NCI-H524 treated with DMSO at 0.1 percent for 48 hours (cell line): ENCODE results near the gene ARHGAP42.

Source experiments
- DNase-seq: peaks from one replicate; lab custom pipeline; 2025; lab: John Stamatoyannopoulos, UW

The ARHGAP42 gene

DNA sequence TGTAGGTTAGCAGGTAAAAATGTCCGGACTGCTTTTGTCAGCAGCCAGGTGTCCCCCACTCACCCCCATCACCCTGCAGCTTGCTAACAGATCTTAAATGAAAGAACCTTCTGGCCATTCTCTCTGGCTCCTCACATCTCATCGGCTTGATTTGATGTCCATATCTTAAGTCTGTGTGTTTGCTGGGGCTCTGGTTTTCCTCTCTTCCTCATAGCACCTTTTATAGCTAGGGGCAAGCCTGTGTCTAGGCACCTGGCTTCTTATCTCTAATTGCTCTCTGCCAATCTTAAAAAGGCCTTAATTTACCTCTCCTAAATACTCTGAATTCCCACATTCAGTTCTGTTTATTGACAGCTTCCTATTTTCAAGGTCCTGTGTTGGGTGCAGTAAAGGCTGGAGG lies 72.0 kb downstream of the ARHGAP42 start:
- no peak for DNase-seq

DNA sequence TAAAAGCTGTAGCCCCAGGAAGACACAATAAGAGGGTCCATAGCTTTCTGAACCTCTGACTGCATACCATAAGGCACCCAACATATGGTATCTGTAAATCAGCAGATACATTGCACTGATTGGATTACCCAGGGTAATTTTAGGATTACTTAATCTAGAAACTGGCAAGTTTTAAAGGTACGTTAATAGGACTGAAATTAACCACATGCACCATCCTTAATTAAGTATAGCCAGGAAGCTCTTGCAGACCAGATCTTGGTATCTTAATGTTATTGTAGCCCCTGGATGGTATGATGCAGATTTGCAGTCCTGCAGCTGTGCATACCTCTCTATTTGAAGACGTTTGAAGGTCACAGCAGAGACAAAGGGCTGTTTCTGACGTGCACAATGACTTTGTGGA lies 72.8 kb downstream of the ARHGAP42 start:
- peak; percentile 66 for DNase-seq

DNA sequence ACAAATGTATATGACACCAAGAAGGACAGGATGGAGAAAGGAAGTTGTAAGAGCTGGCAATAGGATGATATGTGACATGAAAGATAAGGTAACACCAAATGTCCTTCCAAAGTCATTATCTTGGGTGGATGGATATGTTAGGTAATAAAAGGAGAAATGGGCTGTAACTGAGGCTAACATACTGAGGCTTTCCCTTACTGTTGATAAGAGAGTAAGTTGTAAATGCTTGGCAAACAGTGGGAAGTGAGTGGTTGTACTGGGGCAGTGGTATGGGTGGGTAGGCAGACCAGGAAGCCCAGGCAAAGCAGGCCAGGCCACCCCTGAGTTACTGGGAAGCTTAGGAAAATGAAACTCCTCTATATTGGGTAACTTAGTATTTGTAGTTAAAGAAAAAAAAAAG lies 73.7 kb downstream of the ARHGAP42 start:
- DNase-seq = no peak

DNA sequence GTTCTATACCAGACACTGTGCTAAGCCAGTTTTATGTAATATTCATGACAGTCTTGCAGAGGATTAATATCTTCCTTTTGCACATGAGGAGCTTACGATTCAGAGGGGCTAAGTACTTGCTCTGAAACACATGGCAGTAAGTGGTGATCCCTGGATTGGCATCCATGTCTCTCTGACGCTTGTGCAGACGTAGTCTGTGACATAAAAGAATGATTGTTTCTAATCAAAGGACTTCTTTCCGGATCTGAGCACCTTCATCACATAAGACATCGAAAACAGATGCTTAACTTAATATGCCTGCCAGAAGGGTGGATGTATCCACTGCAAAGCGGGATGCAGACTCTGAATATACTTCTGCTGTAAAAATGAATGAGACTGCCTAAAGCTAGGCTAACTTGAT lies 74.8 kb downstream of the ARHGAP42 start:
- DNase-seq = peak; percentile 63

DNA sequence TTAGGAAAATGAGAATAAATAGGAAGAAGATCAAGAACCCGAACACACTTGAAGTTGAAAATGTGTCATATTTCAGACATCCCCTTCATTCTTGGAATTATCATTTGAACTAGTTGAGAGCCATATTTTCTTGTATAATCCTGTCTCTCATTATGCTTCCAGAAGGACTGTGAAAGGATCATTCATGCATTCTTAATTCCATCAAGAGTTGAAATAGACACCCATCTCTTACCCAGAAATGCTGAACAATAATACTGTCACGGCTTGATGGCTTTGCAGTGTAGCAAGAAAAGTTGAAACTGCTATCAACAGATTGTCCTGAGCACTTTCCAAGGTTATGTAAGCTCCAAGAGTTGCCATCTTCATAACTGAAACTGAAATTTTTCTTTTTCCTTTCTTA lies 79.7 kb downstream of the ARHGAP42 start:
- peak; percentile 84 for DNase-seq

DNA sequence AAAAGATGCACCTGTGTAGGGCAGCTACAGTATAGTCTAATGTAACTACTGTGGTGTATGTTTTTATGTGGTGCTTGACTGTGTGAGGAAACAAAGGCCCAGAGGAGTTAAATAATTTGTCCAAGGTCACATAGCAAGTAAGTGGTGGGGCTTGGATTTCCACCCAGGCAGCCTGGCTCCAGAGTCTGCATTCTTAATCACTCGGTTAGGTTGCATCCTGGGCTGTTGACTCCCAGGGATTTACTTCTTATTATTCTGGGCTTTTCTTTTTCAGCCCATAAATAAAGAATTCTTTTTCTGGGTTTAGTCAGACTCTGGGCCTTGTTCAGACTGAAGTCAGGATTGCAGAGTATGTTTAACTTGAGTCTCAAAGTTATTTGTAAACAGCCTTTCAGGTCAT lies 82.1 kb downstream of the ARHGAP42 start:
- no peak for DNase-seq

DNA sequence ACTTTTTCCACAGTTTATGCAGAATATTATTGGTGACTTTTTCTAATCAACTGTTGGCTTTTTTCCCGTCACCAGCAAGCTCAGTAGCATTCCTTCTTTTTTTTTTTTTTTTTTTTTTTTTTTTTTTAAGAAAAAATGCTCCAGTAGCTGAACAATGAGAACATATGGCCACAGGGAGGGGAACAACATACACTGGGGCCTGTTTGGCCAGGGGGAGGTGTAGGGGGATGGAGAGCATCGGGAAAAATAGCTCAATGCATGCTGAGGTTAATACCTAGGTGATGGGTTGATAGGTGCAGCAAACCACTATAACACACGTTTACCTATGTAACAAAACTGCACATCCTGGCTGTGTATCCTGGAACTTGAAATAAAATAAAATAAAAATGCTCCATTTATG lies 82.5 kb downstream of the ARHGAP42 start:
- DNase-seq = no peak

DNA sequence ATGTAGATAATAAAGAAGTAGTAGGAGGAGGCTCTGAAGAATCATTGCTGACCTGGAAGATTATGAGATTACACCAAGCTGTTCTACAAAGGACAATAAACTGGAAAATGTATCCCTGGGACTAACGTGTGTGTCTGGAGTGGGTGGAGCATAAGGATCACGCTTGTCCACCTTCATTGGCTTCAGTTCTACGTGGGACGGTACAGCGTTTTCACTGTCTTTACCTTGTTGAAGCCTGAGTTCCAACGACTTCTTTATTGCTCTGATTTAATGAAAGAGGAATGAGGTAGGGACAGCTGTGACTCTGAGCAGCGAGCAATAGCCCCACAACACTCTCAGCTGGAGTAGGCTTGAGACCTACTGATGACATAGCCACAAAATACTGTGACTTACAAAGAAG lies 87.0 kb downstream of the ARHGAP42 start:
- no peak for DNase-seq

DNA sequence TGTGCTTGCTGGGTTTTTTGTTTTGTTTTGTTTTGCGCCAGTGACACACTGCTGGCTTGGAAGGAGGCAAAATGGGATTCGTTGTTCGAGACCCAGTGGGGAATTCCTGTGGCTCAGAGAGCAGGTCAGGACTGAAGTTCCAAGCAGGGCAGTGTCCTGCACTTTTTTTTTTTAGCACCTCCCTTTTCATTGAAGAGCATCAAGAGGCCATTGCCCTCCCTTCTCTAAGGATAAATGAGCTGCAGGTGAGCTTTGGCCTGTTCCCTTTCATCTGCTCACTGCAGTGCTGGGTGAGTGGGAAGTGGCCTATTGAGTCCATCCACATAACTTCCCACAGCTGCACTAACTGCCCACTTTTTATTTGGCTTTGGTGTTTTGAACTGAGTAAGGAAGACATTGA lies 87.8 kb downstream of the ARHGAP42 start:
- DNase-seq = no peak

DNA sequence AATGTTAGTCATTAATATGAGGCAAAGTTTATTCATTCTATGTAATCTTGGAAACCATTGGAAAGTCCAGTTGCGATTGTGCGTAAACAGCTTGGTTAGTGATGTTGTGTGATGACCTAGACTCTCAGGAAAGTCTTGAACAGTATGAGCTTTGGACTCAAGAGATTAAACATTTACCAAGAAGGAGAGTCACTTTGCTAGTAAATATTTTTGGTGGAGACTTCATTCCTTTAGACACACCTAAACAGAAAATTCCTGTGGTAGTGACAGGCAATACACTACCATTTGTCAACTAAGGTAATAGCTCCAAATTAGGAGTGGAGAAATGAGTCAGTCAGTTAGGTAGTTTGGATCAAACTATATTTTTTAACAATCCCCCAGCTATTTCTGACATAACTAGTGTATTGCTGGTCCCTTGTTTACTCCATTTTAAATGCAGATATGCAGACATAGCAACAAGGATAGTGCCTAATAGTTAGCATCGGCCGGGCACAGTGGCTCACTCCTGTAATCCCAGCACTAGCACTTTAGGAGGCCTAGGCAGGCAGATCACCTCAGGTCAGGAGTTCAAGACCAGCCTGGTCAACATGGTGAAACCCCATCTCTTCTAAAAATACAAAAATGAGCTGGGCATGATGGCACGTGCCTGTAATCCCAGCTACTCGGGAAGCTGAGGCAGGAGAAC lies 89.3 kb downstream of the ARHGAP42 start:
- DNase-seq = no peak

DNA sequence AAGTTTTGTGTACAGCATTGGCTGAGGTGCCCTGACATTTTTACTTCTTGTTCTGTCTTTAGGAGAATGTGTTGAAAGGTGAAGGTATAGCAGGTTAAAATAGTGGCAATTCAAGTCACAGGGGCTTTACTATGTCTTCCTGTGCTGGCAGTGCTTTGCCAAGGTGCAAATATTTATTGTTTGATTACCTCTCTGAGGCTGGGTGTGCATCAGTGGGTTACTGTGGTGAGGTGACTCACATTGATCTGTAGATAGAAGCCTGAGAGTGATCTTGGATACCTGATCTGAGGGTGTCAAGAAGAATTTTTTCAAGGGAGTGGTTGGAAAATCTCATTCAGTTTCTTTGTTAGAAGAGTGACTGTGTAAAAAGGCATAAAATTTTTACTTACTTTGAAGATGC lies 90.0 kb downstream of the ARHGAP42 start:
- DNase-seq = no peak

DNA sequence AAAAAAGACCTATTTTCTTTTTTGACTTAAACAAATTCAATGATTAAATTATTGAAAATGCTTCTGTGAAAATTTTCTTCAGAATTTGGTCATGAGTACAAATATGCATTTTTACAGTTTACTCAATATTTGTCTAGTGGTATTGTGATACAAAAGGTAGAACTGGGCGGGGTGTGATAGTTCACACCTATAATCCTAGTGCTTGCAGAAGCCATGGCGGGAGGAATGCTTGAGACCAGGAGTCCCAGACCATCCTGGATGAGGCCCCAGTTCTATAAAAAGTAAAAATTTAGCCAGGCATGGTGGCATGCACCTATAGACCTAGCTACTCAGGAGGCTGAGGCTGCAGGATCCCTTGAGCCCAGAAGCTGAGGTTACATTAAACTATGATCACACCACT lies 90.6 kb downstream of the ARHGAP42 start:
- no peak for DNase-seq

DNA sequence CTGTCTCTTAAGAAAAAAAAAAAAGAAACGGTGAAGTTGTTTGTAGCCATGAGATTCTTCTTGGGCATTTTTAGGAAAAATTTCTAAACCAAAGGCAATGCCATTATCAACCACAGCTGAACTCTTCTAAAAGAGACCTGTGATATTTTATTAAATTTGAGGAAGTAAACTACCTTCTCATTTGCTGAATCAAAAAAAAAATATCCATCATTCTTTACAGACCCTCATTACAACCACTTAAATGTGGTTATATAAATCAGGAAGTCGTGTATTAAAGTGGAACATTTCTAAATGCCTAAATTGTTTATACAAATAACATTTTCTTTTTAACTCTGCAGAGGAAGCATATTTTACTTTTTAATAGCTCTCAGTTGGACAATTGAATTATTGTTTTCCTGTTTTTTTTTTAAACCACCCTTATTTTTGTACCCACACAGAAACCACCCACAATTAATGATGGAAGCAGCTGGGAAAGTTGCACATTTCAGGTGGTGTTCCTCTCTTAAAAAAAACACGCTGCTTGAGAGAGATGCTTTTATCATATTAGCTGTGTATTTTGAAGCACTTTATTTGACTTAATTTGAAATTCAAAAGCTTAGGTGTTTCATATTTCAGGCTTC lies 91.2 kb downstream of the ARHGAP42 start:
- no peak for DNase-seq

DNA sequence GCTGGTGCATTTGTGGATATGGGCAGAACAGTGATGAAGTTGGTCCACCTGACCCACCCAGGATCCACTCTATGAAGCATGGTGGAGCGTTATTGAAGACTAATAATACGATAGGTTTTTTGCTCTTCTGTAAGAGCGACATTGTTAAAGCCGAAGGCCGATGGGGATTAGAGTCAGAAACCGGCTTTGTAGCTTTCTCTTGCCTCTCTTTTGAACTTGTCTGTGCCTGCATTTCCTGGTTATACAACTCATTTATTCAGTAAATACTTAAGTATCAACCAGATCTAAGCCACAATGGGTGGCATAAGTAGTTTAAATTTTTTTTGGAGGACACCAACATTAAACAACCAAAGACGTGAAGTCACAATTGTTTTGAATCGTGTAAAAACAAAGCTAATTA lies 93.4 kb downstream of the ARHGAP42 start:
- no peak for DNase-seq

DNA sequence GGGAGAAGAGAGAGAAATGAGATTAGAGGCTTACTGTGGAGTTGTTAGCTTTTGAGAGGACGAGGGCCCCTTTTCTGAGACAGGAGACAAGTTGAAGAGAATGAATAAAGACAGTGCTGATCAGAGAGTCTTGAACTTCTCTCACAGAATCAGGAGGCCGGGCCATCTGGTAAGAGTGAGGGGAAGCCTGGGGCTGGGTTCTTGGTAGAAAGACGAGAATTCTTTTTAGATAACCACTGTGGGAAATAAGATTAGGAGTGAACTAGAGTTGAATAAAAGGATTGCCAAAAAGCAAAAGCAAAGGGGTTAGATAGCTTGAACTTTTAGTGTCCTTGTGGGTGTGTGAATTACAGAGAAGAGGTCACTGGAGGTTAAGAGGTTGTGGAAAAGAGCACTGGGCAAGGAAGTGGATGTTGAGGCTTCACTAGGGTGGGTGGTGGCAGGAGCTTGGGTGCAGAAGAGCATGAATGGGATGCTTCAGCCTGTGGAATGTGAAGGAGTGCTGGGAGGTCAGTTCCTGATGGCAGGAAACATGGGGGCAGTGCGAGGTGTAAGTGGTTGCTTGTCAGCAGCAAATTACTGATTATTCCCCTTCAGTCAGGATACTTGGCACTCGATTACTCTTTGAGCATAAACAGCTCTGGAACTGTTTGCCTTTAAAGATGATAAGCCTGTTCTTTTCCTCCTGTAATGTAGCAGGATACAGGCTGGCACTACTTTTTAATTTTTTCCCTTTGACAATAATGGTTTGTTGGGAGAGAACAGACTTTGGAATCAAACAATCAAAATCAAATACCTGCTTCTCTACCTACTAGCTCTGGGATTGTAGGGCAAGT lies 98.3 kb downstream of the ARHGAP42 start:
- DNase-seq = no peak

DNA sequence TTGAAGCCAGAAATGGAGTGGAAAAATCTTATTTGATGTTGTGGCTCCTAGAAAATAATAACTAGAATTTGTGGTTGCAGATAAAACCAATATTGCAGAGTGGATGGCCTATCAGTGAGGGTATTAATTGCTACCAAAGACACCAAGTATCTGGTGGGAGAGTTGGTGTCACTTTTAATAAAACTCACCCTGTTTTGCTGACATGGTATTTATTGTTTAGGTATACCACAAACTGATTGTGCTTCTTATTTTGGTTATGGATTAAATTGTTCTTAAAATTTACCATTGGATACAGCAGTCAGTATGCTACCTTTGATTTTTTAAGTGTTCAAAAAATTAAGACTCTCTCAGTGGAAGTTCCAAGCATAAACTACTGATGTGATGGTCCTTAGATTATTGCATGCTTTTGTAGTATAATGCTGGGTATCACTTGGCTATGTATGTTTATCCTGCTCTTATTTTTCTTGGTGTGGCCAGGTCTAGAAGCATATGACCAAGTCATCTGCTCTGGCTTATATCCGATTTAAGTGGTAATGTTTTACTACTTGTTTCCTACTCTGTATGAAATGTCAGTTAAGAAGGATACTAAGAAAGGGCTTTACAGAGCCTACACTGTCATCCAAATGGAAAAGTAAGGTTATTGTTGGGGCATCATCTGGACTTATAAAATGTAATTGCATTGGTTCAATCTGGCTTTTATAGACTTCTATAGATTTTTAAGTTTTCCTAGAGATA lies 101.6 kb downstream of the ARHGAP42 start:
- no peak for DNase-seq

DNA sequence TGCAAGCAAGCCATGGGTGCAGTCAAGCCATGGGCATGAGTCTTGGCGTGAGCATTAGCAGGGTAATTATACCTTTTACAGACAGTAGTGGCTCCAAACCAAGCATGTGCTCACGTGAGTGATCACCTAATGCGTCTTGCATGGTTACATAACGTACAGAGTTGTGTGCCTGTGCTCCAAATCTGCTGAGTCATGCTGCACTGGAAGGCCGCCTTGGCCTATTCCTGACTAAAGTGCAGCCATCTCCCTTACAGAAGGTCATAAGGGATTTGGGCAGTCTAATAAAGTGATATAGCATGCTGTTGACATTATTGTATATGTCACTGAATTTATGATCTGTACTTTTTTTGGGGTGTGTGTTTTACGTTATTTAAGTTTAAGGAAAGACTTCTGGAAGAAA lies 102.4 kb downstream of the ARHGAP42 start:
- no peak for DNase-seq

DNA sequence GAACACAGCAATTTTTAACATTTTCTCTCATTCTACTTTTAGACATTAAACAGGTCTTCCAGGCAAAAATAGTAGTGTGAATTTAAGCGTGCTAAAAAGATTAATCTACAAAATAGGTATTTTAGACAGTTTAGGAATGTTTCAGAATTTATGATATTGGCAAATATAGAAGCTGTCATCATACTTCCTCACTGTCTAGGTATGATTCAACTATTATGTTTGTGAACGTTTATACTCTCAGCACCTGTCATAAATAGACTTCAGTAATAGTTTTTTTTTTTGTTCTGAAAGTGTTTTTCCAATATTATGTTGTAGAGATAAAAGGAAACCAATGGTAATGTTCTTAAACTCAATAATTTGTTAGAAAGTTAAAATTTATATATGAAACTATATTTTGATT lies 103.0 kb downstream of the ARHGAP42 start:
- no peak for DNase-seq

DNA sequence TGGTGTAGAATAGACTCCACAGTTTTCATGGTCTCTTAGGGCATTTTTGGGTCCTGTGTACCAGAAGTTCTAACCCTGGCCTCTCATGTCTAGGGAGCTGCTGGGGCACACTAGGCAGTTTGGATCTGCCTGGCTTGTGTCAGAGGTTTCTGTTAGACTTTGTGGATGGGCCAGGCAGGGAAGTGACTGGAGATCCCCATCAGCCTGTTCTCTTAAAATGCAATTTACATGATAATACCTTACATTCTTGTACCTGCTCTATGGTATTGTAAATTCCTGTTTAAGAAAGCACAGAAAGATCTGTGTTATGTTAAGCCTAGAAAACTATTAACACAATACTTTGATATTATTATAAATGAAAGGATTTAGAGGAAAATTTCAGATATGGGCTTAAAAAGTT lies 104.0 kb downstream of the ARHGAP42 start:
- no peak for DNase-seq

DNA sequence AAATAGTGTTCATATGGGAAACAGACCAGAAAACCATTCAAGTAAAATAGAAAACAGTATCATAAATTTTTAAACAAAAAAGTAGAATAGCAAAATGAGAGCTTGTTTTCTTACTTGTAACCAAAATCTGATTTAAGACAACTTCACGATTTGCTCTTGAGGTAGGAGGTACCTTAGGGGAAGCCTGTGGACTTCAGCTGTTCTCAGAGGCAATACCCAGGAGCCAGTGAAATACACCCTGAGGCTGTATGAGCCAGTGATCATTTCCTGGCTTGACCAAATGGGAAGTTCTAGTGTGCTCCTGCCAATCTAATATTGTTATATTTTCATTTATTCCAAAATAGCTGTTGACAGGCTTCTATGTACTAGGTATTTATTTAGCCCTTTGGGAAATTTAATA lies 104.8 kb downstream of the ARHGAP42 start:
- DNase-seq = no peak

DNA sequence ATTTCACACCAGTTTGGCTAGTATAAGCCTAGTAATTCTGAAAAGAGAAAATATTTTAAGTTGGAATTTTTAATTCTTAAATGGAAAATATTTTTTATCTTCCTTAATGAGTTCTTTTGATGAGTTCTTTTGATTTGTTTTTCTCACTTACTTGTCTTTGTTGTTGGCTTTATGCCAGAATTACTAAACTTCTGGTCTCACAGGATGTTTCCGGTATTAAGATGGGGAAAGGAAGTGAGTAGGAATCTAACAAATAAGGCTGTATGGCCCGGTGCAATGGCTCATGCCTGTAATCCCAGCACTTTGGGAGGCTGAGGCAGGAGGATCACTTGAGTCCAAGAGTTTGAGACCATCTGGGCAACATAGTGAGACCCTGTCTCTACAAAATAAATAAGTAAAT lies 106.4 kb downstream of the ARHGAP42 start:
- no peak for DNase-seq

DNA sequence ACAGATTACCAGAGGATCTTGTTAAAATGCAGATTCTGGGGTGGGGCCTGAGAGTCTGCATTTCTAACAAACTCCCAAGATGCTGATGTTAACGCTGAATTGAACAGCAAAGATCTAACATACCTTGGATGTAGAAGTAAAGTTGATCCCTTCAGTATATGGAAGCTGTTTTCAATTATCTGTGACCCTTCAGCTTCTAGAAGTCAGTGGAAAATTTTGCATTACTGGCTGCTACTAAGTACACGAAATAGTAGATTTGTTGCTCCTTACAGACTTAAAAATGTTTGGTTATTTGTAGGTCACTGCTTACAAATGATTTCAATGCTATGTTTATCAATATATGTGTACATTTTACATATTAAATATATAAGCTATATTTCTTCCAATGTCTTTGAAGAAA lies 107.4 kb downstream of the ARHGAP42 start:
- DNase-seq = no peak

DNA sequence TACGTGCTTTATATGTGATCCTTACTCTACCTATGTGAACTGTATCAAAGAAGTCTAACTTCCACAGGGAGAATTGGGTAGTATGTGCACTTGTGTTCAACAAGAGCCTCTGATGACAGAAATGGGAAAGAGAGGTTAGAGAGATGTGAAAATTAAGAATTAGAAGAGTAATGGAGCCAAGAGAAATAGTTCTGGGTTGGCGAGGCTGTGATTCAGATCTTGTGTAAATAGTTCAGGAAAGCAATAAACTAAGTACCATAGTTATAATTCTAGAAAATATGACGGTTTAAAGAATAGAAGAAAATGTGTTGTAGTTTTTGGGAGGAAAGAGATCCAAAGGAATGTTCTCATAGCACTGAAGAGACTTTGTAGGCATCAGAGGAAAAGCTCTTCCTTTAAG lies 112.4 kb downstream of the ARHGAP42 start:
- no peak for DNase-seq
